GM19467 (cell line): Measurements from ENCODE around the gene SLC24A3.

ENCODE experiments used
- ATAC-seq: cut with Tn5 transposase; IDR thresholded peaks from one replicate; pipeline ENCODE4 v1.9.1; 2021; ENCODE audit warnings: mild to moderate bottlenecking, moderate library complexity; ENCODE audit not compliant: unreplicated experiment

The SLC24A3 gene

DNA sequence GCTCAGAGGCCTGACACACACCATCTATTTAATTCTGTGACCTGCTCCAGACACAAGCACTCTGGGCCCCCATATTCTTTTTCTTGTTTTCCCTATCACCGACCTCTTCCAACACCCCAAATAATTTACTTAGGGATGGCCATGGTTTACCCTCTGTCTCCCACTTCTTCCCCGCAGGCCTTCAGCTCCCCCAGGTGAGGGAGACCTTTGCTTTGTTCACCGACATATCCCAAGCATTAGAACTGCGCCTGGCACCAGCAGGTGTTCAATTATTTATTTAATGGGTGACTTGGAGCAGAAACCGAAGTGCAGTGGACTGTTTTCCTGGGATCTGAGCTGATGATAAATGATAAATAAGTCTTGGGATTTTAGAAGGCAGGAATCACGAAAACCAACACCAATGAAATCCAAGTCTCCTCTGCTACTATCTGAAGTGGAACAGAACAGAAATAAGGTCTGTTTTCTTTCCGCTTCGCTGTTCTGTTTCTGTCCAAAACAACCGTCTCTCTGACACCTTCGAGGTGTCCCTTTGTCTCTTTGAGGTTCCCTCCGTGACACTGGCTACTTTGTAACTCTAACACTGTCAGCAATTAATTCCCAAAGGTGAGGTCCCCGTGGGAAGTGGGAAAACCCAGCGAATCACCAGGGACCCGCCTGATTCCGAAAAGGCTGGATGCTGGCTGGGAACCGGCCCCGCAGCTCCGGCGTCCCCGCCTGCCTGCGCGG is 544.5 kb downstream of the SLC24A3 start:
- ATAC-seq: no peak

DNA sequence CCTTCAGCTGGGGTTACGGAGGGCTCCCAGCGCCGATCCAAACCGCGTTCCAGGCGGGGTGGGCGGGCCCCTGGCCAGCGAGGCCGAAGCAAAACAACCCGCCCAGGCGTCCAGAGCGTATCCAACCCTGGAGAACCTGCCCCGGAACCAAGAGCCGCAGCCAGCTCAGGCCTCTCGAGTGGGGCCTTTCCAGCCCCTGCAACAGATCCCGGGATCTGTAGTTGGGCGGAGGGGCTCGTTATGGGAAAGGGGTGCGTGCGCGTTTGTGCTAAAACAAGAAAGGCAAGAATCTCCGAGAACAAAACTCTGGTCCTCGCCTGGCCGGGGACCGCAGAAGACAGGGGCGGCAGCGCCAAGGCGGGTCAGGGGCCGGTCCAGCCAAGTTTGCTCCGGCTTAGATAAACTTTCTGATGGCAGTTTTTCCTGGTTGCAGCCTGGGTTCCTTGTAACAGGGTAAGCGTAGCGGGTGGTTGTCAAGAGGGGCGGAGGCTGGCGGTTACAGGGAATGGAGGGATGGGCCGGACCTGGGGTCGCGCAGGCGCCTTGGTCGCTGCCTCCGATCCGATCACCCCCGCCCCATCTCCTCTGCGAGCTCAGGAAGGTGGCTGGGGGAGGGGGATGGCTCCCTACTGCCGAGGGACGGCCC is 545.2 kb downstream of the SLC24A3 start:
- no peak for ATAC-seq

DNA sequence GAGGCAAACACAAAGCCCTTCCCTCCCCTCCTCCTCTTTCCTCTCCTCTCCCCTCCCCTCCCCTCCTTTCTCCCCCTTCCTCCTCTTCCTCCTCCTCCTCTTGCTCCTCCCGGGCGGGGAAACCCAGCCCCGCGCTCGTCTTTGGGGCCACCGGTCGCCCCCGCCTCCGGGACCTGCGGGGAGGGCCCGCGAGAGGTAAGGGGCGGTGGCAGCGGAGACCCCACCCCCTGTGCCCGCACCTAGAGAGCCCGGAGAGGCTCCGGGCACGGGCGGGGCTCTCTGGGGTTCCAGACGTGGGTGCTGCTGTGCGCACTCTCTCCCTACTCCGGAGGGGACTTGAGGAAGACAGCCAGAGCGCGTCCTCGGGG is 545.7 kb downstream of the SLC24A3 start, which contains the start of gene RIN2:
RIN2 (plus strand) TSS at position 126 of the 368 bp plus-strand sequence. CDS start 131,344 bp downstream, outside the sequence.
- ATAC-seq: no peak

DNA sequence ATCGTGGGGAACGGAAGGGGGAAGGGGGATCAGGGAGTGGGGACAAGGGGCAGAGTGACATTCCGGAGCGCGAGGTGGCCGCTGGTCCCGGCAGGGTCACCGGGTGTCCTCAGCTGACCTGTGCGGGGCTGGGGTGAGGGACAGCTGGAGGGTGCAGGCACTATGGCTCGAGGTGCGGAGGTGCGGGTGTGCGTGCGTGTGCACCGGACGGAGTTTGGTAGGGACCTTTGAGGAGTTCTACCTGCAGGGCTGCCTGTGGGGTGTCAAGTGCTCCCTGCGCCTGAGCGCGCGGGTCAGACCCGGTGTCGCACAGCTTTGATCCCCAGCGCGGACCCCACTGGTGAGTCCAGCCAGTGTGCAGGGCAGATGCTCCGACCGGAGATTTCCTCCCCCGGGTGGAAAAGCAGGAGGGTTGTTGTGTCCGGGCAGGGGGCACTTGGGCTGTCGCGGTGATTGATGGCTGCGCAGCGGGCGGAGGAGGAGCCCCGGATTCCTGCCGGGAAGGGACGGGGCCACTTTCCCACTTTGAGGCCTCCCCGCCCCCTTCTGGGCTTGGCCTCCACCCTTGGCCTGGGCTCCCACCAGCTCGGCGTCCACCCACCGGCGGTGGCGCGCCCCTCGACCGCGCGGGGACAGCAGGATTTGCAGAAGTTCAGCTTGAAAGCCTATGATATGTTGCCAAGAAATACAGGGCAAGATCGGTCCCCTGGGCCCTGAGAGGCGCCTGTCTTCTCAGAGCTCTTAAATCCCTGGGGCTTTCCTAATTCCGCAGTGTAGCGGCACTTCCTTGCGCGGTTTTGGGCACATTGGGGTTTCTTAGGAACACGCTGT is 546.3 kb downstream of the SLC24A3 start:
- ATAC-seq: no peak

DNA sequence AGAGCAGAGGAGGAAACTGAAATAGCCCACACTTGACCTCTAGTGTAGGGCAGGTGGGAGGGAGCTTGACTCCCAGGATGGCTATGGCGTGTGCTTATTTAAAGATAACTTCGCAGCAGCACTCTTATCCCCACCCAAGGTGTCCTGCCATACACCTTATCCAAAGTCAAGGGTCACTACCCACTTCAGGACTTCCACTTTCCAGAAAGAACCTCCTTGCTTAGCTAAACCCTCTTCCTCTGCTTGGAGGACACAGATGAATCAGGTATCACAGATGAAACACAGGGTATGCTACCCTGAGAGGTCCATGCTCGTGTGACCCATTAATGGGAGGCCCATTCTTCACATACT is 547.9 kb downstream of the SLC24A3 start:
- ATAC-seq: no peak

DNA sequence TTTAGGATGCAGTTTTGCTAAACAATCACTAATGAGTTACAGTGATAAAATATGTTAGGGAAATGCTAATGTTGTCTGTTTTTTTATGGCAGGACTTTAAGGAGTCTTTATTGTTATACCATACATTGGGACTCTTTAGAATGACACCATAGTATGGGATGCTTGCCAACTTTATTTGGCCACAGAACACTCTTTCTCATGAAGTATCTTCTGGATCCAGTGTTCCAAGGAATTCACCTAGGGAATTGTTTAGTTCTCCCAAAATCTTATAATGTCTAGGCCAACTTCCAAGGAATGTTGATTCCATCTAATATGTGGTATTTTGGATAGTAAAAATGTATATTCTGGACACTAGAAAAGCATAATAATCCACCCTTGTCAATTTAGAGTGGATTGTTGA is 548.9 kb downstream of the SLC24A3 start:
- no peak for ATAC-seq

DNA sequence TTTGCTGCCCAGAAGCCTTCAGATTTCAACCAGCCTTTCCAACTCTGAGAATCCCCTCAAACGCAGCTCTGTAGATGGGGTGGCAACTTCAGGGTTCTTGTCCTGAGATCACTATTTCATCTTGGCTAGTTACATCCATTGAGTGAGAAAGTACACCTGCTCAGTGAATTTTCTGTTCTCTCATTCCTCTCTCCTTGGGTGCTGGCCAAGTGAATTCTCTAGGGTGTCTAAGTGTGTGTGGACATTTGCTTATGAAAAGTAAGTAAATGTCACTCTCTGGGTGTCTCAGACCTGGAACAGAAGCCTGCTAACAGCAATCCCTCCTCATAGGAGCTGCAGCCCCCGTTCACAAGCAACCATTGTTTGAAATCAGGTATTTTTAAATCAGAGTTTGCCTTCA is 549.4 kb downstream of the SLC24A3 start:
- no peak for ATAC-seq

DNA sequence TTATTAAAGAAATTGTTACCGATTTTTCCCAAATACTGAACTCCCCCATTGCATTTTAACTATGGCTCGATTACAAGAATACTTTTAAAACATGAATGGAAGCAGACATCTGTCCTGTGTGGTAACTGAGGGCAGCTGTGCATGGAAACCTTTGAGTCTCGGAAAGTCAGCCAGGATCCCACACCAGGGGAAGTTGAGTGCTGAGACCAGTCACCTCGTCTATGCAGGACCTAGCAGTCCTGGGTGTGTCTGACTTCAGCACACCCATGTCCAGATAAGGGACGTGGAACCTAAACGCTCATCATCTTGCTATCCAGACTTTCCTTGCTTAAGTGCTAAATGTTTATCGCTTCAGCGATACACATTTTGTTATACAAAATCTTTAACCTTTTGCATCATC is 551.8 kb downstream of the SLC24A3 start:
- no peak for ATAC-seq

DNA sequence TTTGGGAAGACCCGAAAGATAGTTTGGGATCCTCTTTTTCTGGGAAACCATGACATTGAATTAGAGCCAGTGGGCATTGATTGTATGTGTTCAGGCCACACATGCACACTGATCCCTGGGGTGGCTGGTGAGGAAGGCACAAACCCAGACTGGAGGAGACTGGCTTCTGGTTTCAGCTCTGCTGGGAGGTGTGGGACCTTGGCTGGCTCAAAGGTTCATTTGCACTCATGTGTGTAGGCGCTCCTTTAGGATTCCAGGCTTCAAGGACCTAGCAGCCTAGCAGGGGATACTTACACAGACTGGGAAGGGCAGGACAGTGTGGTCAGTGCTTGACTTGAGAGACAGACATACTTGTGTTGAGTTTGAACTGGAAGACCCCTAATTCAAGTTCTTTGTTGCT is 552.8 kb downstream of the SLC24A3 start:
- no peak for ATAC-seq

DNA sequence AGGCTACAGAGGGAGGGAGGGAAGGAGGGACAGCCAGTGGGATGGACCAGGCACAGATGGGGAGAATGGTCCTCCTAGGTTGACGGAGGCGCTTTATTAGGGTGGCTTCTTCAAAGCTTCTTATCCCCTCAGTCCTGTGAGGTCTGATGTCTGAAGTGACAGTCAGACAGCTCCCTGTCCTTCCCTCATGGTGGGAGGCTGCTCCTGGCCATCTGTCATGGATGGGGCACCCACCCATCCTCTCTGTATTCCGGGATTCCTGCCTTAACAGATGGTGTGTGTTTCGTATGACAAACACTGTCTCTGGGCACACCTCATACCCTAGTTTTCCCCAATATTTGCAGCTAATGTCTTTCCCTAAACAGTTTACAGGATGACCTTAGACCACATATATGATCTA is 553.5 kb downstream of the SLC24A3 start:
- ATAC-seq: no peak

DNA sequence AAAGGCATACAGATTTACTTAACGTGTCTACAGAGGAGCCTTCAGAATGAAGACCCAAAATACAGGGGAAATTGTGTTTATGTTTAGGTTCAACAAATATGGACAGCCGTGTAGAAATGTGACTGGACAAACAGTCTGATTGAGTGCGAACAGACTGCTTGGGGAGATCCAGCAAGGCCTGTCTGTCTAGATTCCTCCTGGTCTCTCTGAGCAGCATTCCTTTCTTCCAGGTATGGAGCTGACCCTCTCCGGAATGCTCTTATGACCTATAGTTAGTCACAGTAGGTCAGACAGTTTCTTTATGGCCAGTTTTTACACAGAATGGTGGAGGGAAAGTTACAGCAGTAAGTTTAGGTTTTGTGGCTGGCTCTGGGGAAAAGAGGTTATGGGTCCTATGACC is 554.6 kb downstream of the SLC24A3 start:
- no peak for ATAC-seq

DNA sequence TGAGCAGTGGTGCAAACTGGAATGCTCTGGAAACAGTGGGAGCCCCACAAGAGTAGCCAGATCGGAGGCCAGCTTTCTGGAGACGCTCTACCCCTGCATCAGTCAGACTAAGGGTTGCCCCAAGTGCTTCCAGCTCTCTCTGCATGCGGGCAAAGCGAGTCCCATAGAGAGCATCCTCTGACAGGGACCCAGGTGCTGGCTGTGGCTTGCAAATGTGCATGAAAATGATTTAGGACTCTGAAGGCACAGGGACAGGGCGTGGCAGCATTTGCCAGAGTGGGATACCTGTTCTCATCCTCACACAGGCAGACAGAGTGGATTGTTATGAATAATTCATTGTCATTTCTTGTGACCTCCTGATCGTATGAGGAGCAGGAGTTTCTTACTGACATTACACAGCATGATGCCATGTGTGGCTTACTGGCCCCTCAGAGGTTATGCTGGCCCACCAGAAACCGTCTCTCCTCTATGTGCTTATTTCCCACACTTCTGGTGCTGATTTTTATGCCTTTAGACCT is 555.9 kb downstream of the SLC24A3 start:
- no peak for ATAC-seq

DNA sequence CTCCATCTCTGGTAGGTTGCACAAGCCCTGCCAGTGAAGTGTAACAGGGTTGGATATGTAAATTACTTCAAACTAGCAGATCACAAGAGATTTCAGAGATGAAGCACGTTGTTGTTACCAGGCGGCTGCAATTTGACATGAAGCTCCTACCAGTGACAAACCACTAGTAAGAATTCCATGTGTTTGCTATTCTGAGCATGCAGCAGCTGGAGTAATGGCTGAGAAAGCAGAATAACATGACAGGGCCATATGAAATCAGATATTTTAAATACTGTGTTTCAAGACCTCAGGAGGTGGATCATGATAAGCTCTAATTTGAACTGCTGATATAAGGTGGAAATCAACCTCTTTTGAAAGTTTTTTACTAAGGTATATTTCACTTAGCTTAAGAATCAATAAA is 557.1 kb downstream of the SLC24A3 start:
- ATAC-seq: no peak

DNA sequence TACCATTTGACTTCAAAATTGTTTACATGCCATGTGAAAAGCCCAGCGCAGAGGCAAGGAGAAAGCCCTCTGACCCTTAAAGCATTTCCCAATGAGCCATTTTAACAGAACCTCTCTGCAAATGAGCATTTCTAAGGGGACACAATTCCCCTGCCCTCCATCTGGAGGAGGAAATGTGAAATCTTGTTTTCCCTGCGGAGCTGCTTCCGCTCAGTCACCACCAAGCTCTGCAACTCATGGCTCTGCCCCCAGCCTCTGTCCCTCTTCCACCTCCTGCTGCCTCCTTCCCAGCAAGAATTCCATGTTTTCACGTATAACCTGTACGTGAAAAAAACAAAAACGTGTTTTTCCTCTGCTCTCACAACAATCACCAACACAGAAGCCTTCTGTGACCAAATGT is 557.9 kb downstream of the SLC24A3 start:
- no peak for ATAC-seq

DNA sequence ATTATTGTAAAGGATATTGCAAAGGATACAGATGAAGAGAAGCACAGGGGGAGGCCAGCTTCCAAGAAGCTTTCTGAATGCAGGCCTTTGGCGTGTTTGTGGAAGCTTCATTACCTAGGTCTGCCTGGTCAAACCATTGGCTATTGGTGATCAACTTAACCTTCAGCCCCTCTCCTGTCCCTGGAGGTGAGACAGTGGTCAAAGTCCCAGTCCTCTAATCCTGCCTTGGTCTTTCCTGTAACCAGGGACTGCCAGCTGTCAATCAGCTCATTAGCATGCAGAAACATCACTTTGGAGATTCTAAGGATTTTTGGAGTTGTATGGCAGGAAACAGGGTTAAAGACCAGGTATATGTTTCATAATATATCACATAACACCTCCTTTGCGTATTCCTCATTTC is 558.6 kb downstream of the SLC24A3 start:
- no peak for ATAC-seq
